HepG2 (cell line): ENCODE data around the gene TMEM184B. TPM values are rescaled to one million over a fixed set of nuclear protein-coding genes. Genes with fewer than 3 reads are reported as not detected.

Source experiments
- CCDC6 ChIP-seq: sonication (generic); formaldehyde crosslinking; IDR thresholded peaks from 2 replicates; pipeline ENCODE4 v1.8.1; 2022; ENCODE audit warnings: mild to moderate bottlenecking, missing genetic modification reagents, moderate library complexity
- CHD2 ChIP-seq: IDR thresholded peaks from 2 replicates; pipeline ENCODE4 v1.6.1; 2011; ENCODE audit warnings: low read depth, low read length, improper control_type of control experiment
- DMAP1 ChIP-seq: IDR thresholded peaks from 2 replicates; pipeline ENCODE4 v1.6.1; 2016
- DPF2 ChIP-seq: sonication (generic); formaldehyde crosslinking; IDR thresholded peaks from 2 replicates; pipeline ENCODE4 v1.4.0; 2020; ENCODE audit warnings: mild to moderate bottlenecking, low read depth, missing genetic modification reagents, borderline replicate concordance
- FOXA3 ChIP-seq: IDR thresholded peaks from 2 replicates; pipeline ENCODE4 v1.6.1; 2016; ENCODE audit warnings: missing genetic modification reagents, missing compliant biosample characterization
- HDAC1 ChIP-seq: sonication (generic); formaldehyde crosslinking; IDR thresholded peaks from 2 replicates; pipeline ENCODE4 v1.5.1; 2020; ENCODE audit warnings: mild to moderate bottlenecking, missing genetic modification reagents
- HNRNPK ChIP-seq: fragments of 200-400 bp; formaldehyde crosslinking; IDR thresholded peaks from 2 replicates; pipeline ENCODE4 v1.6.1; 2018; ENCODE audit warnings: low read length, low read depth, moderate library complexity, mild to moderate bottlenecking; ENCODE audit not compliant: poor library complexity, severe bottlenecking
- KLF6 ChIP-seq: IDR thresholded peaks from 2 replicates; pipeline ENCODE4 v1.8.0; 2016; ENCODE audit warnings: missing biosample characterization, missing genetic modification reagents
- MED13 ChIP-seq: sonication (generic); formaldehyde crosslinking; IDR thresholded peaks from 2 replicates; pipeline ENCODE4 v1.5.0; 2020; ENCODE audit warnings: missing genetic modification reagents
- MEIS1 ChIP-seq: sonication (generic); formaldehyde crosslinking; IDR thresholded peaks from 2 replicates; pipeline ENCODE4 v1.9.0; 2021; ENCODE audit warnings: mild to moderate bottlenecking, missing genetic modification reagents, moderate library complexity, borderline replicate concordance
- NFYC ChIP-seq: IDR thresholded peaks from 2 replicates; pipeline ENCODE4 v1.6.1; 2016; ENCODE audit warnings: missing genetic modification reagents, missing compliant biosample characterization
- NR2F6 ChIP-seq, 2 experiments: IDR thresholded peaks; 2 replicates each; pipeline ENCODE4 v1.6.1; 2016; ENCODE audit warnings: antibody characterized with exemption in 1 of 2, mild to moderate bottlenecking in 1 of 2
- PHF20 ChIP-seq: sonication (generic); formaldehyde crosslinking; IDR thresholded peaks from 2 replicates; pipeline ENCODE4 v1.5.0; 2020; ENCODE audit warnings: mild to moderate bottlenecking, missing genetic modification reagents
- RBFOX2 ChIP-seq: fragments of 200-400 bp; formaldehyde crosslinking; IDR thresholded peaks from 2 replicates; pipeline ENCODE4 v1.6.1; 2017; ENCODE audit warnings: low read depth, mild to moderate bottlenecking, low read length
- REXO4 ChIP-seq: sonication (generic); formaldehyde crosslinking; IDR thresholded peaks from 2 replicates; pipeline ENCODE4 v1.8.0; 2022; ENCODE audit warnings: missing genetic modification reagents, mild to moderate bottlenecking, borderline replicate concordance
- RNF2 ChIP-seq: fragments of 450-650 bp; conservative IDR thresholded peaks from 2 replicates; pipeline ENCODE4 v1.6.1; 2016; ENCODE audit warnings: low read depth
- SP5 ChIP-seq: IDR thresholded peaks from 2 replicates; pipeline ENCODE4 v1.6.1; 2016; ENCODE audit warnings: low read depth, borderline replicate concordance
- SRSF1 ChIP-seq: fragments of 200-400 bp; formaldehyde crosslinking; optimal IDR thresholded peaks from 2 replicates; pipeline ENCODE3; 2017; ENCODE audit warnings: mild to moderate bottlenecking, low read depth, low read length, moderate library complexity
- XRCC5 ChIP-seq: fragments of 200-400 bp; formaldehyde crosslinking; optimal IDR thresholded peaks from 2 replicates; pipeline ENCODE3; 2017; ENCODE audit warnings: mild to moderate bottlenecking, low read length
- ZBTB21 ChIP-seq: sonication (generic); formaldehyde crosslinking; IDR thresholded peaks from 2 replicates; pipeline ENCODE4 v1.4.0; 2020; ENCODE audit warnings: missing genetic modification reagents
- ZNF563 ChIP-seq: sonication (generic); formaldehyde crosslinking; IDR thresholded peaks from 2 replicates; pipeline ENCODE4 v1.8.0; 2022; ENCODE audit warnings: mild to moderate bottlenecking, moderate library complexity, missing genetic modification reagents
- ZNF670 ChIP-seq: sonication (generic); formaldehyde crosslinking; IDR thresholded peaks from 2 replicates; pipeline ENCODE4 v1.8.0; 2022; ENCODE audit warnings: mild to moderate bottlenecking, missing genetic modification reagents, borderline replicate concordance
- ZNF777 ChIP-seq: sonication (generic); formaldehyde crosslinking; IDR thresholded peaks from 2 replicates; pipeline ENCODE4 v1.4.0; 2020; ENCODE audit warnings: missing genetic modification reagents
- ZNF850 ChIP-seq: sonication (generic); formaldehyde crosslinking; conservative IDR thresholded peaks from 2 replicates; pipeline ENCODE4 v1.9.0; 2021; ENCODE audit warnings: mild to moderate bottlenecking, missing genetic modification reagents
- polyA plus RNA-seq, 8 experiments: library from polyadenylated mRNA; depleted of rRNA in 3 of 8; stranded (reverse) in 7 of 8; unstranded in 1 of 8; fragments of >200 nt; fragmentation: Illumina TruSeq in 4 of 8; extraction: Trizol in 4 of 8; gene quantifications; 2 replicates each; pipeline versions ENCODE4 v1.2.1 to v1.2.3, GENCODE V29; 2011 to 2016; ENCODE audit warnings: low read depth in 4 of 8, missing spikeins in 1 of 8, mixed read lengths in 1 of 8; ENCODE audit not compliant: insufficient read depth in 1 of 8
- total RNA-seq, 5 experiments: library from RNA; depleted of rRNA; stranded (reverse); fragments of >200 nt; fragmentation: Illumina TruSeq; extraction: Trizol; gene quantifications; 2 replicates each; pipeline ENCODE4 v1.2.3, GENCODE V29; 2016; ENCODE audit warnings: low read depth in 1 of 5
- TF ChIP-seq, protein P1 (sequence below): IDR thresholded peaks from 2 replicates; pipeline ENCODE4 v1.6.1; 2016; ENCODE audit warnings: low read depth, control low read depth
- TF ChIP-seq, protein P2 (sequence below): sonication (generic); formaldehyde crosslinking; IDR thresholded peaks from 2 replicates; pipeline ENCODE4 v1.4.0; 2020; ENCODE audit warnings: missing genetic modification reagents
- TF ChIP-seq, protein P3 (sequence below): sonication (generic); formaldehyde crosslinking; IDR thresholded peaks from 2 replicates; pipeline ENCODE4 v1.5.0; 2020; ENCODE audit warnings: missing genetic modification reagents

TMEM184B gene
- total and polyA plus RNA-seq, 2 of the 13 experiments (the other 11 are each of a cell fraction or from before 2014, with no cell fraction given), result 15.9 to 16.0 TPM

DNA sequence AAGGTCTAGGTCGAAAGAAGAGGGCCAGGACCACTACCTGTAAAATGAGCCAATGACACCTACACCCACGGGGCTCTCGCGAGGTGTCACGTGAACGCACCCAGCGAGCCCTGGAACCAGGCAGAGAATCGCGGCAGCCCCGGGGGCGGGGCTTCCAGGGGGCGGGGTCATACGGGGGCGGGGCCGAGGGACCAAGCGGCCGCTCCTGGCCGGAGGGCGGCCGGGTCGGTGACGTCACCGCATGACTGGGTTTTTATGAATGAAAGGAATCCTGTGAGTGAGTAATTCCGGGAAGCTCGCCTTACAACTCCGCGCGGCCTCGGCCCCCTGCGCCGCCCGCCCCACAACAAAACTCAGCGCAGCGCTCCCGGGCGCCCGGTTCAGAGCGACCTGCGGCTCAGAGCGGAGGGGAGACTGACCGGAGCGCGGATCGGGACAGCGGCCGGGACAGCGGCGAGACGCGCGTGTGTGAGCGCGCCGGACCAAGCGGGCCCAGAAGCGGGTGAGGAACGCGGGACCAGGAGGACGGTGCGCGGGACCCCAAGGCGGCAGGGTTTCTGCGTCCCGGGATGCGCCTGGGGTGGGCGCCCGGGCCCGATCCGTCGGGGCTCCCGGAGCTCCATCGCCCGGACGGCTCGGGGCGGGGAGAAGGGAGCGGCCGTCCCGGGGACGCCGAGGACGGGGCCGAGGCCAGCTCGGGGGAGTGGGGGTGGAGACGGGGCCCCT, 70.9 kb downstream of the TMEM184B start, which contains the start of gene MAFF (continued):
- TF ChIP-seq ZNF563 (peak; percentile 66; the same call in 1 of the 2 replicates), DMAP1 (CRISPR knock-in tag) (0 out of 2 replicates have a peak, but pooled peaks have one; percentile 30), CCDC6 (CRISPR knock-in tag) (0 out of 2 replicates have a peak, but pooled peaks have one; percentile 11), FOXA3 (CRISPR knock-in tag) (no peak), CHD2 (peak; percentile 95), NFYC (CRISPR knock-in tag) (0 out of 2 replicates have a peak, but pooled peaks have one; percentile 18), NR2F6 (IDR thresholded peaks at IDR 0.05) (no peak), NR2F6 (CRISPR knock-in tag; IDR thresholded peaks at IDR 0.05) (peak; percentile 49; the same call in 1 of the 2 replicates), RBFOX2 (peak; percentile 92), XRCC5 (no peak), HDAC1 (peak; percentile 80), MED13 (CRISPR knock-in tag) (0 out of 2 replicates have a peak, but pooled peaks have one; percentile 26), DPF2 (CRISPR knock-in tag) (peak; percentile 17), PHF20 (0 out of 2 replicates have a peak, but pooled peaks have one; percentile 5), RNF2 (0 out of 2 replicates have a peak, but pooled peaks have one; percentile 14), SP5 (CRISPR knock-in tag) (0 out of 2 replicates have a peak, but pooled peaks have one; percentile 26), SRSF1 (peak; percentile 73), ZNF670 (CRISPR knock-in tag) (0 out of 2 replicates have a peak, but pooled peaks have one; percentile 54), HNRNPK (peak; percentile 29), ZNF850 (CRISPR knock-in tag) (peak; percentile 43; the same call in 1 of the 2 replicates), ZNF777 (CRISPR knock-in tag) (peak; percentile 91; the same call in 1 of the 2 replicates), ZBTB21 (peak; percentile 71), MEIS1 (CRISPR knock-in tag) (peak; percentile 81; the same call in 1 of the 2 replicates), REXO4 (CRISPR knock-in tag) (no peak), KLF6 (CRISPR knock-in tag) (peak; percentile 64; the same call in 1 of the 2 replicates)
- TF ChIP-seq, protein P1, sequence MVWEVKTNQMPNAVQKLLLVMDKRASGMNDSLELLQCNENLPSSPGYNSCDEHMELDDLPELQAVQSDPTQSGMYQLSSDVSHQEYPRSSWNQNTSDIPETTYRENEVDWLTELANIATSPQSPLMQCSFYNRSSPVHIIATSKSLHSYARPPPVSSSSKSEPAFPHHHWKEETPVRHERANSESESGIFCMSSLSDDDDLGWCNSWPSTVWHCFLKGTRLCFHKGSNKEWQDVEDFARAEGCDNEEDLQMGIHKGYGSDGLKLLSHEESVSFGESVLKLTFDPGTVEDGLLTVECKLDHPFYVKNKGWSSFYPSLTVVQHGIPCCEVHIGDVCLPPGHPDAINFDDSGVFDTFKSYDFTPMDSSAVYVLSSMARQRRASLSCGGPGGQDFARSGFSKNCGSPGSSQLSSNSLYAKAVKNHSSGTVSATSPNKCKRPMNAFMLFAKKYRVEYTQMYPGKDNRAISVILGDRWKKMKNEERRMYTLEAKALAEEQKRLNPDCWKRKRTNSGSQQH, result no peak
- TF ChIP-seq, protein P2, sequence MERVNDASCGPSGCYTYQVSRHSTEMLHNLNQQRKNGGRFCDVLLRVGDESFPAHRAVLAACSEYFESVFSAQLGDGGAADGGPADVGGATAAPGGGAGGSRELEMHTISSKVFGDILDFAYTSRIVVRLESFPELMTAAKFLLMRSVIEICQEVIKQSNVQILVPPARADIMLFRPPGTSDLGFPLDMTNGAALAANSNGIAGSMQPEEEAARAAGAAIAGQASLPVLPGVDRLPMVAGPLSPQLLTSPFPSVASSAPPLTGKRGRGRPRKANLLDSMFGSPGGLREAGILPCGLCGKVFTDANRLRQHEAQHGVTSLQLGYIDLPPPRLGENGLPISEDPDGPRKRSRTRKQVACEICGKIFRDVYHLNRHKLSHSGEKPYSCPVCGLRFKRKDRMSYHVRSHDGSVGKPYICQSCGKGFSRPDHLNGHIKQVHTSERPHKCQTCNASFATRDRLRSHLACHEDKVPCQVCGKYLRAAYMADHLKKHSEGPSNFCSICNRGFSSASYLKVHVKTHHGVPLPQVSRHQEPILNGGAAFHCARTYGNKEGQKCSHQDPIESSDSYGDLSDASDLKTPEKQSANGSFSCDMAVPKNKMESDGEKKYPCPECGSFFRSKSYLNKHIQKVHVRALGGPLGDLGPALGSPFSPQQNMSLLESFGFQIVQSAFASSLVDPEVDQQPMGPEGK (CRISPR knock-in tag), result peak; percentile 87
- TF ChIP-seq, protein P3, sequence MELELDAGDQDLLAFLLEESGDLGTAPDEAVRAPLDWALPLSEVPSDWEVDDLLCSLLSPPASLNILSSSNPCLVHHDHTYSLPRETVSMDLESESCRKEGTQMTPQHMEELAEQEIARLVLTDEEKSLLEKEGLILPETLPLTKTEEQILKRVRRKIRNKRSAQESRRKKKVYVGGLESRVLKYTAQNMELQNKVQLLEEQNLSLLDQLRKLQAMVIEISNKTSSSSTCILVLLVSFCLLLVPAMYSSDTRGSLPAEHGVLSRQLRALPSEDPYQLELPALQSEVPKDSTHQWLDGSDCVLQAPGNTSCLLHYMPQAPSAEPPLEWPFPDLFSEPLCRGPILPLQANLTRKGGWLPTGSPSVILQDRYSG (CRISPR knock-in tag), result no peak; the same call in 1 of the 2 replicates
